22Rv1 (cell line): ENCODE measurements around the gene NPDC1.

Experiments used
- CTCF ChIP-seq: fragments of 450-650 bp; IDR thresholded peaks from 2 replicates; pipeline ENCODE4 v1.5.1; 2017; ENCODE audit warnings: mild to moderate bottlenecking
- ZFX ChIP-seq: fragments of 450-650 bp; IDR thresholded peaks from 2 replicates; pipeline ENCODE4 v1.6.1; 2017; ENCODE audit warnings: antibody characterized with exemption, borderline replicate concordance

- TF ChIP-seq CTCF (no peak), ZFX (no peak)
Observed at GRCh38 chr9:136994888-136995230, 51.1 kb downstream of the NPDC1 start.
